Keratinocyte (primary cell): ENCODE measurements around the gene PVRIG. TPM values are rescaled to one million over a fixed set of nuclear protein-coding genes. Genes with fewer than 3 reads are reported as not detected.

Experiments used
- DNase-seq: peaks from one replicate; pipeline ENCODE4 v3.0.0-alpha.2; 2011; ENCODE audit warnings: low read depth, missing footprints, low spot score
- FAIRE-seq: peaks from 2 replicates; lab custom pipeline; 2011; peaks lifted over from hg19 to GRCh38; lab: Jason Lieb, UNC
- H2AFZ ChIP-seq: 2 replicates; pipeline ENCODE4 v1.6.0; 2012; ENCODE audit warnings: low read length, control low read depth, inconsistent platforms; ENCODE audit not compliant: control insufficient read depth
- H3K27ac ChIP-seq: 2 replicates; pipeline ENCODE4 v1.5.1; 2011; ENCODE audit warnings: low read length; ENCODE audit not compliant: control insufficient read depth, insufficient read depth
- H3K27me3 ChIP-seq: 3 replicates; pipeline ENCODE4 v1.6.0; 2011; ENCODE audit warnings: low read length; ENCODE audit not compliant: control insufficient read depth, insufficient read depth; ENCODE audit errors: extremely low read depth
- H3K36me3 ChIP-seq, 2 experiments: 2 replicates in 1 of 2; 3 replicates in 1 of 2; pipeline ENCODE4 v1.5.1; 2011; ENCODE audit warnings: low read length in 2 of 2, mild to moderate bottlenecking in 1 of 2; ENCODE audit not compliant: control insufficient read depth in 2 of 2, insufficient read depth in 2 of 2; ENCODE audit errors: extremely low read depth in 1 of 2
- H3K4me1 ChIP-seq: 3 replicates; pipeline ENCODE4 v1.5.1; 2011; ENCODE audit warnings: low read length; ENCODE audit not compliant: control insufficient read depth, insufficient read depth; ENCODE audit errors: extremely low read depth
- H3K4me2 ChIP-seq: 3 replicates; pipeline ENCODE4 v1.6.0; 2011; ENCODE audit warnings: low read depth, low read length; ENCODE audit not compliant: control insufficient read depth, insufficient read depth; ENCODE audit errors: extremely low read depth
- H3K4me3 ChIP-seq, 3 experiments: fragments of 200-600 bp in 1 of 3; sonication (generic) in 1 of 3; 2 replicates in 2 of 3; 3 replicates in 1 of 3; pipeline ENCODE4 v1.5.1; 2011 to 2016; ENCODE audit warnings: low read length in 3 of 3, mild to moderate bottlenecking in 3 of 3, control low read depth in 2 of 3, inconsistent platforms in 1 of 3, low read depth in 1 of 3, mixed read lengths in 1 of 3, mixed run types in 1 of 3, moderate library complexity in 1 of 3; ENCODE audit not compliant: control insufficient read depth in 2 of 3, insufficient read depth in 2 of 3; ENCODE audit errors: extremely low read depth in 1 of 3
- H3K79me2 ChIP-seq: 2 replicates; pipeline ENCODE4 v1.6.0; 2012; ENCODE audit warnings: low read length; ENCODE audit not compliant: control insufficient read depth, insufficient read depth
- H3K9ac ChIP-seq: 3 replicates; pipeline ENCODE4 v1.6.0; 2011; ENCODE audit warnings: low read length; ENCODE audit not compliant: control insufficient read depth, insufficient read depth; ENCODE audit errors: extremely low read depth
- H3K9me1 ChIP-seq: 3 replicates; pipeline ENCODE4 v1.6.0; 2011; ENCODE audit warnings: low read length; ENCODE audit not compliant: control insufficient read depth, insufficient read depth; ENCODE audit errors: extremely low read depth
- H3K9me3 ChIP-seq: 2 replicates; pipeline ENCODE4 v1.5.1; 2012; ENCODE audit warnings: low read depth, low read length; ENCODE audit not compliant: control insufficient read depth
- H4K20me1 ChIP-seq: 3 replicates; pipeline ENCODE4 v1.6.0; 2011; ENCODE audit warnings: low read length; ENCODE audit not compliant: control insufficient read depth, insufficient read depth; ENCODE audit errors: extremely low read depth
- CTCF ChIP-seq, 3 experiments: IDR thresholded peaks in 1 of 3; conservative IDR thresholded peaks in 1 of 3; optimal IDR thresholded peaks in 1 of 3; 2 replicates in 2 of 3; 3 replicates in 1 of 3; pipeline versions ENCODE3 to v1.5.1; 2011; ENCODE audit warnings: low read length in 3 of 3, mild to moderate bottlenecking in 3 of 3, moderate library complexity in 2 of 3, control low read depth in 1 of 3, inconsistent platforms in 1 of 3; ENCODE audit not compliant: insufficient read depth in 2 of 3; ENCODE audit errors: extremely low read depth in 1 of 3
- EZH2 ChIP-seq: IDR thresholded peaks from one replicate; pipeline ENCODE4 v1.6.1; 2012; ENCODE audit warnings: inconsistent platforms, mild to moderate bottlenecking, low read length, moderate library complexity
- dilution Hi-C: fragments of 300-500 bp; cut with MboI; formaldehyde crosslinking; loops from one replicate; pipeline ENCODE4 v1.7.0; 2020; ENCODE audit warnings: low sequenced_read_pairs; ENCODE audit not compliant: extremely low pct_ligation_motif_present
- polyA plus RNA-seq, 5 experiments: library from polyadenylated mRNA; depleted of rRNA in 3 of 5; stranded (reverse) in 3 of 5; stranded (forward) in 1 of 5; unstranded in 1 of 5; fragments of >200 nt; gene quantifications; 1 replicate in 1 of 5; 2 replicates in 3 of 5; 3 replicates in 1 of 5; pipeline versions ENCODE4 v1.2.1 to v1.2.3, GENCODE V29; 2011 to 2012; ENCODE audit warnings: missing spikeins in 2 of 5, low read depth in 1 of 5, low replicate concordance in 1 of 5

PVRIG gene
- polyA plus RNA-seq, 1 donor (not counting 4 experiments of a cell fraction or from before 2014, with no cell fraction given): 0.41 TPM

- Histone ChIP-seq H3K4me2 (peak overlapping the region; percentile 42), H3K79me2 (no peaks in the 10 kb centered on the region), H3K9ac (no peak overlapping the region), H3K27me3 (peaks cover 14% of the 10 kb centered on the region), H3K9me3 (no peaks in the 10 kb centered on the region), H3K4me3 (peak overlapping the region; percentile 19 to 39 (median 35)), H3K9me1 (no peaks in the 10 kb centered on the region), H4K20me1 (no peaks in the 10 kb centered on the region), H3K27ac (no peak overlapping the region), H3K4me1 (peaks cover 15% of the 10 kb centered on the region), H2AFZ (peak overlapping the region; percentile 6), H3K36me3 (no peaks in the 10 kb centered on the region)
- no peak for TF ChIP-seq CTCF (optimal IDR thresholded peaks at IDR 0.05 in 1 of 3, IDR thresholded peaks at IDR 0.05 in 1 of 3, conservative IDR thresholded peaks at IDR 0.05 in 1 of 3; ENCODE audit: extremely low read depth in 1 of 3, insufficient read depth in 2 of 3, low read length in 3 of 3)
- TF ChIP-seq EZH2: no peak
- DNase-seq (no peak), FAIRE-seq (no peak)
- dilution Hi-C loops: no loop called here
Measured at GRCh38 chr7:100171087-100171681, 48.6 kb upstream of the PVRIG start.

- FAIRE-seq: no peak
- no peak for TF ChIP-seq EZH2
- TF ChIP-seq CTCF (optimal IDR thresholded peaks at IDR 0.05 in 1 of 3, IDR thresholded peaks at IDR 0.05 in 1 of 3, conservative IDR thresholded peaks at IDR 0.05 in 1 of 3; ENCODE audit: extremely low read depth in 1 of 3, insufficient read depth in 2 of 3, low read length in 3 of 3): no peak
- Histone ChIP-seq H3K27ac (no peak overlapping the region), H3K79me2 (no peaks in the 10 kb centered on the region), H2AFZ (peak overlapping the region; percentile 26), H4K20me1 (no peaks in the 10 kb centered on the region), H3K4me1 (peaks cover 15% of the 10 kb centered on the region), H3K4me2 (peak overlapping the region; percentile 45), H3K9ac (no peak overlapping the region), H3K9me3 (no peaks in the 10 kb centered on the region), H3K9me1 (no peaks in the 10 kb centered on the region), H3K36me3 (no peaks in the 10 kb centered on the region), H3K4me3 (peak overlapping the region in 1 of 3 experiments; percentile 35), H3K27me3 (peaks cover 14% of the 10 kb centered on the region)
- dilution Hi-C loops: no loop called here
- DNase-seq: no peak
Measured at GRCh38 chr7:100171840-100172239, 47.9 kb upstream of the PVRIG start.
